Testis (tissue), 3 donors: ENCODE results near the gene SIK3. TPM values are rescaled to one million over a fixed set of nuclear protein-coding genes. Genes with fewer than 3 reads are reported as not detected.
"Not testable (repeated sequence)": the region's sequence is repeated elsewhere in the genome, so short reads cannot be mapped to it uniquely, and the experiment has no call there.

Experiments
- DNase-seq: peaks from one replicate; pipeline ENCODE4 v3.0.0-alpha.2; 2019
- H3K27ac ChIP-seq, 2 donors: fragments of 200-600 bp; sonication (generic); one replicate each; pipeline ENCODE4 v1.5.1; 2019
- H3K27me3 ChIP-seq: fragments of 200-600 bp; sonication (generic); one replicate; pipeline ENCODE4 v1.5.1; 2019
- H3K36me3 ChIP-seq: fragments of 200-600 bp; sonication (generic); one replicate; pipeline ENCODE4 v1.5.1; 2017; ENCODE audit warnings: low read depth; ENCODE audit errors: missing control alignments
- H3K4me1 ChIP-seq: fragments of 200-600 bp; sonication (generic); one replicate; pipeline ENCODE4 v1.5.1; 2019
- H3K4me3 ChIP-seq, 2 donors: fragments of 200-600 bp; sonication (generic); one replicate each; pipeline ENCODE4 v1.5.1; 2017 to 2019
- H3K9me3 ChIP-seq: fragments of 200-600 bp; sonication (generic); one replicate; pipeline ENCODE4 v1.5.1; 2017
- CTCF ChIP-seq, 3 experiments: fragments of 450-650 bp in 2 of 3; fragments of 200-600 bp in 1 of 3; sonication (generic) in 1 of 3; IDR thresholded peaks; one replicate each; pipeline ENCODE4 v1.5.1; 2016 to 2019; ENCODE audit warnings: antibody characterized with exemption in 3 of 3, mild to moderate bottlenecking in 2 of 3, moderate library complexity in 1 of 3
- POLR2A ChIP-seq: fragments of 450-650 bp; IDR thresholded peaks from one replicate; pipeline ENCODE4 v1.6.1; 2017; ENCODE audit warnings: antibody characterized with exemption, mild to moderate bottlenecking, moderate library complexity
- WGBS, 2 donors: methylation state at CpG; one replicate each; pipeline ENCODE4 v1.1.5; 2018; 5-methylcytosine and 5-hydroxymethylcytosine counted together
- intact Hi-C: fragments of 100-400 bp; cut with DNase I; formaldehyde crosslinking; loops from one replicate; pipeline ENCODE4 v1.15.1; 2023; ENCODE audit warnings: low total_unique reads
- polyA plus RNA-seq: library from polyadenylated mRNA; stranded (reverse); fragments of 350-450 nt; fragmentation: Illumina TruSeq; extraction: RNeasy Lipid Tissue Mini Kit (QIAGEN cat#74804); gene quantifications from one replicate; pipeline ENCODE4 v1.2.3, GENCODE V29; 2014; ENCODE audit warnings: low read depth, low replicate concordance; ENCODE audit not compliant: insufficient read depth
- total RNA-seq, 2 donors: library from RNA; depleted of rRNA; stranded (reverse); fragments of >200 nt; gene quantifications; one replicate each; pipeline ENCODE4 v1.2.3, GENCODE V29; 2016

The SIK3 gene
- total and polyA plus RNA-seq, 3 donors from 2014 or later: 112 to 125 (median 123) TPM

- TF ChIP-seq CTCF (IDR thresholded peaks at IDR 0.05) (no peak), POLR2A (no peak)
- Histone ChIP-seq H3K4me1 (peaks cover 5% of the 10 kb centered on the region), H3K36me3 (no peaks in the 10 kb centered on the region), H3K27me3 (no peaks in the 10 kb centered on the region), H3K27ac (no peak overlapping the region), H3K4me3 (no peak overlapping the region), H3K9me3 (no peaks in the 10 kb centered on the region)
- no peak for DNase-seq
- intact Hi-C loops: no loop called here
- WGBS, 2 donors: 89 to 93% methylated on average over 5 of the region's 5 CpGs
Observed at GRCh38 chr11:117057317-117057716, 40.9 kb downstream of the SIK3 start.

- H3K4me1 ChIP-seq: peaks cover 5% of the 10 kb centered on the region
- no peak for TF ChIP-seq CTCF (IDR thresholded peaks at IDR 0.05)
- TF ChIP-seq POLR2A: no peak
- no peaks in the 10 kb centered on the region for H3K36me3 ChIP-seq
- intact Hi-C loops: no loop called here
- H3K4me3 ChIP-seq: no peak overlapping the region
- WGBS, 2 donors: 66 to 77% methylated on average over 5 of the region's 5 CpGs
- no peaks in the 10 kb centered on the region for H3K27me3 ChIP-seq
- no peak overlapping the region for H3K27ac ChIP-seq
- no peak for DNase-seq
- H3K9me3 ChIP-seq: no peaks in the 10 kb centered on the region
Observed at GRCh38 chr11:117055469-117055868, 42.8 kb downstream of the SIK3 start.

- peaks cover 5% of the 10 kb centered on the region for H3K4me1 ChIP-seq
Observed at GRCh38 chr11:117054382-117054781, 43.8 kb downstream of the SIK3 start.

GRCh38 chr11:117052196-117053149 lies 45.8 kb downstream of the SIK3 start:
- TF ChIP-seq POLR2A: no peak
- no peak for TF ChIP-seq CTCF (IDR thresholded peaks at IDR 0.05)
- no peaks in the 10 kb centered on the region for H3K9me3 ChIP-seq

More at GRCh38 chr11:117054382-117054781, 43.8 kb downstream of the SIK3 start:
- H3K4me3 ChIP-seq: no peak overlapping the region
- no peak for TF ChIP-seq POLR2A
- TF ChIP-seq CTCF (IDR thresholded peaks at IDR 0.05): no peak
- intact Hi-C loops: no loop called here
- no peaks in the 10 kb centered on the region for H3K9me3 ChIP-seq
- no peak overlapping the region for H3K27ac ChIP-seq
- no peak for DNase-seq
- 56 to 82% methylated on average over 1 of the region's 1 CpG for WGBS, 2 donors
- H3K36me3 ChIP-seq: no peaks in the 10 kb centered on the region
- H3K27me3 ChIP-seq: no peaks in the 10 kb centered on the region

GRCh38 chr11:117050121-117050520 lies 48.1 kb downstream of the SIK3 start:
- intact Hi-C loops, H3K9me3 ChIP-seq, H3K27me3 ChIP-seq, DNase-seq, H3K4me3 ChIP-seq, H3K4me1 ChIP-seq, H3K27ac ChIP-seq, H3K36me3 ChIP-seq: not testable (repeated sequence)
- whole genome bisulfite sequencing, 2 donors: 94 to 96% methylated on average over 9 of the region's 9 CpGs

More at GRCh38 chr11:117052196-117053149, 45.8 kb downstream of the SIK3 start:
- Histone ChIP-seq H3K4me3 (no peak overlapping the region), H3K36me3 (no peaks in the 10 kb centered on the region), H3K27ac (no peak overlapping the region), H3K4me1 (peaks cover 5% of the 10 kb centered on the region), H3K27me3 (no peaks in the 10 kb centered on the region)
- no peak for DNase-seq
- intact Hi-C loops: no loop called here
- WGBS, 2 donors: 74 to 86% methylated on average over 8 of the region's 8 CpGs

- H3K36me3 ChIP-seq, H3K27ac ChIP-seq, H3K4me3 ChIP-seq, DNase-seq, H3K27me3 ChIP-seq, H3K9me3 ChIP-seq, H3K4me1 ChIP-seq, intact Hi-C loops: not testable (repeated sequence)
- WGBS, 2 donors: 85 to 91% methylated on average over 5 of the region's 5 CpGs
Observed at GRCh38 chr11:117046627-117047026, 51.6 kb downstream of the SIK3 start.
